ENCODE data around the gene KREMEN1. TPM values are rescaled to one million over a fixed set of nuclear protein-coding genes. Genes with fewer than 3 reads are reported as not detected.

KREMEN1 gene
- total RNA-seq, 1 experiment from 2014 or later = 2.2 TPM

GRCh38 chr22:29184849-29185490, 112.1 kb downstream of the KREMEN1 start:
- CTCF ChIA-PET = no interaction called here
- POLR2A ChIA-PET = no interaction called here
- DNase-seq (ENCODE audit: low read depth, low spot score) (no peak), ATAC-seq (no peak)
- intact Hi-C loops (cut with micrococcal nuclease; ENCODE audit: unreplicated experiment) = no loop called here
- H3K36me3 ChIP-seq (ENCODE audit: control insufficient read depth, insufficient read depth, low read length) = no peaks in the 10 kb centered on the region
- no peaks in the 10 kb centered on the region for H3K9me3 ChIP-seq (ENCODE audit: control insufficient read depth, insufficient read depth, low read depth, low read length)
- no TSS peak for BruUV-seq (replicated peaks)
- no peak overlapping the region for H3K4me3 ChIP-seq (ENCODE audit: low read depth in 2 of 2, low read length in 2 of 2)
- no peaks in the 10 kb centered on the region for H3K4me1 ChIP-seq (ENCODE audit: control insufficient read depth, insufficient read depth, low read length)
- no peak overlapping the region for H3K27ac ChIP-seq (ENCODE audit: low read length)
- H3K27me3 ChIP-seq (ENCODE audit: control insufficient read depth, insufficient read depth, low read length) = no peaks in the 10 kb centered on the region
- TF ChIP-seq SIN3A (IDR thresholded peaks at IDR 0.05; ENCODE audit: borderline replicate concordance, insufficient read depth, low read depth, low read length) = no peak
- TF ChIP-seq REST (IDR thresholded peaks at IDR 0.05; ENCODE audit: insufficient read depth in 1 of 2, low read depth in 2 of 2, low read length in 1 of 2) = no peak
- no peak for TF ChIP-seq CTCF (IDR thresholded peaks at IDR 0.05)
- TF ChIP-seq TCF7L2 (IDR thresholded peaks at IDR 0.05; ENCODE audit: low read depth, low read length) = no peak
- TF ChIP-seq POLR2AphosphoS5 (IDR thresholded peaks at IDR 0.05; ENCODE audit: low read depth, low read length) = no peak
- in situ Hi-C loops (cut with HindIII; ENCODE audit: low pct_unique_long_range_greater_than_20kb, low sequenced_read_pairs) = no loop called here

GRCh38 chr22:29186302-29186701, 113.5 kb downstream of the KREMEN1 start:
- intact Hi-C loops (cut with micrococcal nuclease; ENCODE audit: unreplicated experiment) = no loop called here
- ATAC-seq (no peak), DNase-seq (ENCODE audit: low read depth, low spot score) (no peak)
- POLR2A ChIA-PET = no interaction called here
- TF ChIP-seq TCF7L2 (IDR thresholded peaks at IDR 0.05; ENCODE audit: low read depth, low read length) (no peak), POLR2AphosphoS5 (IDR thresholded peaks at IDR 0.05; ENCODE audit: low read depth, low read length) (no peak), CTCF (IDR thresholded peaks at IDR 0.05) (no peak), REST (IDR thresholded peaks at IDR 0.05; ENCODE audit: insufficient read depth in 1 of 2, low read depth in 2 of 2, low read length in 1 of 2) (no peak), SIN3A (IDR thresholded peaks at IDR 0.05; ENCODE audit: borderline replicate concordance, insufficient read depth, low read depth, low read length) (no peak)
- Histone ChIP-seq H3K27ac (ENCODE audit: low read length) (no peak overlapping the region), H3K4me3 (ENCODE audit: low read depth in 2 of 2, low read length in 2 of 2) (no peak overlapping the region), H3K4me1 (ENCODE audit: control insufficient read depth, insufficient read depth, low read length) (no peaks in the 10 kb centered on the region), H3K27me3 (ENCODE audit: control insufficient read depth, insufficient read depth, low read length) (no peaks in the 10 kb centered on the region), H3K36me3 (ENCODE audit: control insufficient read depth, insufficient read depth, low read length) (no peaks in the 10 kb centered on the region), H3K9me3 (ENCODE audit: control insufficient read depth, insufficient read depth, low read depth, low read length) (no peaks in the 10 kb centered on the region)
- BruUV-seq (replicated peaks) = no TSS peak
- in situ Hi-C loops (cut with HindIII; ENCODE audit: low pct_unique_long_range_greater_than_20kb, low sequenced_read_pairs) = no loop called here
- CTCF ChIA-PET = no interaction called here
